Endodermal cell (in vitro differentiated cells): Measurements from ENCODE around the gene KCNJ4. TPM values are rescaled to one million over a fixed set of nuclear protein-coding genes. Genes with fewer than 3 reads are reported as not detected.
A peak's percentile ranks its signal among the peaks of the same experiment; 100 is the strongest.

Source experiments
- DNase-seq: peaks from one replicate; pipeline ENCODE4 v3.0.0-alpha.2; 2017
- H3K27ac ChIP-seq: 2 replicates; pipeline ENCODE4 v1.5.1; 2013; ENCODE audit warnings: mild to moderate bottlenecking, low read depth, low read length, moderate library complexity
- H3K27me3 ChIP-seq: 2 replicates; pipeline ENCODE4 v1.6.1; 2013; ENCODE audit warnings: mild to moderate bottlenecking, low read length, moderate library complexity; ENCODE audit not compliant: insufficient read depth, control insufficient read depth, poor library complexity, severe bottlenecking
- H3K36me3 ChIP-seq: 2 replicates; pipeline ENCODE4 v1.7.0; 2013; ENCODE audit warnings: mild to moderate bottlenecking, low read length, moderate library complexity; ENCODE audit not compliant: control insufficient read depth, insufficient read depth
- H3K4me1 ChIP-seq: one replicate; pipeline ENCODE4 v1.7.0; 2013; ENCODE audit warnings: low read length; ENCODE audit not compliant: control insufficient read depth, insufficient read depth
- H3K4me3 ChIP-seq: 2 replicates; pipeline ENCODE4 v1.5.1; 2013; ENCODE audit warnings: mild to moderate bottlenecking, low read length, moderate library complexity
- H3K9ac ChIP-seq: 2 replicates; pipeline ENCODE4 v1.6.1; 2013; ENCODE audit warnings: mild to moderate bottlenecking, low read length, moderate library complexity; ENCODE audit not compliant: poor library complexity, severe bottlenecking; ENCODE audit errors: extremely low read depth
- H3K9me3 ChIP-seq: 2 replicates; pipeline ENCODE4 v1.6.1; 2013; ENCODE audit warnings: mild to moderate bottlenecking, low read length, moderate library complexity; ENCODE audit not compliant: control insufficient read depth
- H3K27ac Mint-ChIP-seq: 2 replicates; pipeline ENCODE4 v1.8.0; 2020; ENCODE audit warnings: mixed read lengths
- H3K27me3 Mint-ChIP-seq: 2 replicates; pipeline ENCODE4 v1.8.0; 2021; ENCODE audit warnings: mild to moderate bottlenecking, mixed read lengths; ENCODE audit not compliant: insufficient read depth
- H3K36me3 Mint-ChIP-seq: 2 replicates; pipeline ENCODE4 v1.8.0; 2020; ENCODE audit warnings: low read depth, mixed read lengths
- H3K4me1 Mint-ChIP-seq: 2 replicates; pipeline ENCODE4 v1.8.0; 2020; ENCODE audit warnings: mixed read lengths
- H3K4me3 Mint-ChIP-seq: 2 replicates; pipeline ENCODE4 v1.8.0; 2020; ENCODE audit warnings: mild to moderate bottlenecking, moderate library complexity, mixed read lengths
- H3K9me3 Mint-ChIP-seq: 2 replicates; pipeline ENCODE4 v1.8.0; 2020; ENCODE audit warnings: mild to moderate bottlenecking, mixed read lengths
- CTCF ChIP-seq: fragments of 200-600 bp; sonication (generic); conservative IDR thresholded peaks from 2 replicates; pipeline ENCODE4 v1.5.0; 2021; ENCODE audit warnings: antibody characterized with exemption, mild to moderate bottlenecking
- WGBS, 2 experiments: methylation state at CpG; one replicate each; pipeline versions ENCODE4 v1.1.5 to v1.1.7; 2013; ENCODE audit warnings: missing lambda C conversion rate in 2 of 2, mixed read lengths in 1 of 2; ENCODE audit not compliant: insufficient coverage in 1 of 2, insufficient read length in 1 of 2; 5-methylcytosine and 5-hydroxymethylcytosine counted together
- total RNA-seq, 2 donors: library from RNA; stranded (reverse); fragmentation: NEBNext Ultra II Directional in 1 of 2; extraction: Animal tissue kit (Norgen Biotek cat#: 25700) in 1 of 2; gene quantifications; 2 replicates in 1 of 2; 3 replicates in 1 of 2; pipeline ENCODE4 v1.2.1, GENCODE V29; 2021

KCNJ4 gene
- total RNA-seq, 2 donors from 2014 or later = 0.37 to 1.4 TPM

- DNase-seq = no peak
- no peak overlapping the region for H3K9ac ChIP-seq
- no peak overlapping the region for H3K27ac ChIP-seq
- Mint-ChIP-seq H3K9me3 (no peaks in the 10 kb centered on the region), H3K27ac (no peak overlapping the region), H3K36me3 (no peaks in the 10 kb centered on the region), H3K27me3 (peaks cover 8% of the 10 kb centered on the region), H3K4me3 (no peak overlapping the region), H3K4me1 (no peaks in the 10 kb centered on the region)
- H3K9me3 ChIP-seq = no peaks in the 10 kb centered on the region
- H3K4me3 ChIP-seq = no peak overlapping the region
- no peaks in the 10 kb centered on the region for H3K36me3 ChIP-seq
- 72 to 89% methylated on average over 4 of the region's 4 CpGs for WGBS, 2 experiments
- H3K27me3 ChIP-seq = no peaks in the 10 kb centered on the region
- H3K4me1 ChIP-seq = no peaks in the 10 kb centered on the region
- TF ChIP-seq CTCF = no peak
These were observed 19.0 kb downstream of the KCNJ4 start for GRCh38 chr22:38435965-38436364.

GRCh38 chr22:38435010-38435409, 20.0 kb downstream of the KCNJ4 start:
- Histone ChIP-seq H3K4me1 (no peaks in the 10 kb centered on the region), H3K27ac (no peak overlapping the region), H3K9ac (no peak overlapping the region), H3K36me3 (no peaks in the 10 kb centered on the region), H3K27me3 (no peaks in the 10 kb centered on the region), H3K9me3 (no peaks in the 10 kb centered on the region), H3K4me3 (no peak overlapping the region)
- H3K9me3 Mint-ChIP-seq = no peaks in the 10 kb centered on the region
- H3K27ac Mint-ChIP-seq = no peak overlapping the region
- peaks cover 7% of the 10 kb centered on the region for H3K27me3 Mint-ChIP-seq
- H3K4me1 Mint-ChIP-seq = no peaks in the 10 kb centered on the region
- DNase-seq = peak; percentile 86
- TF ChIP-seq CTCF = peak; percentile 65
- 82 to 85% methylated on average over 4 of the region's 4 CpGs for WGBS, 2 experiments
- no peak overlapping the region for H3K4me3 Mint-ChIP-seq
- no peaks in the 10 kb centered on the region for H3K36me3 Mint-ChIP-seq

GRCh38 chr22:38433871-38434270, 21.1 kb downstream of the KCNJ4 start:
- Histone ChIP-seq H3K4me3 (no peak overlapping the region), H3K36me3 (no peaks in the 10 kb centered on the region), H3K27ac (no peak overlapping the region), H3K4me1 (no peaks in the 10 kb centered on the region), H3K27me3 (no peaks in the 10 kb centered on the region), H3K9me3 (no peaks in the 10 kb centered on the region), H3K9ac (no peak overlapping the region)
- DNase-seq = no peak
- WGBS, 2 experiments = 89 to 90% methylated on average over 8 of the region's 8 CpGs
- Mint-ChIP-seq H3K27me3 (peaks cover 7% of the 10 kb centered on the region), H3K9me3 (no peaks in the 10 kb centered on the region), H3K4me1 (no peaks in the 10 kb centered on the region), H3K36me3 (no peaks in the 10 kb centered on the region), H3K27ac (no peak overlapping the region), H3K4me3 (no peak overlapping the region)
- TF ChIP-seq CTCF = no peak
